Erythroblast (primary cell): Measurements from ENCODE around the gene MIER1.

Experiments used
- GATA1 ChIP-seq: IDR thresholded peaks from 2 replicates; pipeline ENCODE4 v1.6.1; 2011; ENCODE audit warnings: low read depth, mild to moderate bottlenecking, control low read depth, low read length, moderate library complexity
- POLR2A ChIP-seq: IDR thresholded peaks from 2 replicates; pipeline ENCODE4 v1.6.1; 2011; ENCODE audit warnings: mild to moderate bottlenecking, low read length

DNA sequence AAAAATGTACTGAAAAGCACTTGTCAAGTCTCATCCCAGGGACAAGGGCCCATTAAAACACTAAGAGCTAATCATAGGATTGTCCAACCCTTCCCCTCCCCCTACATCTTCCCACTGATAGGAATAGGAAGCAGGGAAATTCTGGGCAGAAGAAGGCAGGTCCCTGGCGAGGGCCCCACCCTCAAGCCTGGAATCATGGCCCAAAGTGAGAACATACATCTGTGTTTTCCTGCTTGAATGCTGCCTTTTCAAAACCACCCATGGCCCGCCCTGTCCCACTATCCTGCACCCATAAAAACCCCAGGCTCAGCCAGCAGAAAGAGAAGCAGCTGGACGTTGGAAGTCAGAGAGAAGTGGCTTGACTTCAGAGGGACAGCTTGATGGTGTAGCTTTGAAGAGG lies 5.0 kb upstream of the MIER1 start:
- no peak for TF ChIP-seq POLR2A
- no peak for TF ChIP-seq GATA1
